GM18526 (cell line): ENCODE data around the gene SULT4A1.

Experiments used
- POLR2A ChIP-seq: IDR thresholded peaks from 3 replicates; pipeline ENCODE4 v1.6.1; 2011; ENCODE audit not compliant: insufficient read length; ENCODE audit errors: extremely low read depth

Gene SULT4A1

GRCh38 chr22:43889201-43889859 is 27.0 kb upstream of the SULT4A1 start:
- TF ChIP-seq POLR2A: no peak

- TF ChIP-seq POLR2A: no peak
Observed at GRCh38 chr22:43888740-43889139, 26.4 kb upstream of the SULT4A1 start.

GRCh38 chr22:43887391-43887790 is 25.1 kb upstream of the SULT4A1 start:
- TF ChIP-seq POLR2A: no peak

- TF ChIP-seq POLR2A: no peak
Observed at GRCh38 chr22:43886231-43886630, 23.9 kb upstream of the SULT4A1 start.

GRCh38 chr22:43885786-43886185 is 23.5 kb upstream of the SULT4A1 start:
- TF ChIP-seq POLR2A: no peak

GRCh38 chr22:43885319-43885671 is 23.0 kb upstream of the SULT4A1 start:
- no peak for TF ChIP-seq POLR2A

GRCh38 chr22:43884600-43885318 is 22.4 kb upstream of the SULT4A1 start:
- no peak for TF ChIP-seq POLR2A

- no peak for TF ChIP-seq POLR2A
Observed at GRCh38 chr22:43883719-43884415, 21.6 kb upstream of the SULT4A1 start.

GRCh38 chr22:43883012-43883661 is 20.8 kb upstream of the SULT4A1 start:
- no peak for TF ChIP-seq POLR2A

GRCh38 chr22:43882122-43882767 is 19.9 kb upstream of the SULT4A1 start:
- no peak for TF ChIP-seq POLR2A

GRCh38 chr22:43881091-43882061 is 19.1 kb upstream of the SULT4A1 start:
- TF ChIP-seq POLR2A: no peak

GRCh38 chr22:43880541-43880991 is 18.3 kb upstream of the SULT4A1 start:
- TF ChIP-seq POLR2A: no peak

- no peak for TF ChIP-seq POLR2A
Observed at GRCh38 chr22:43879901-43880540, 17.7 kb upstream of the SULT4A1 start.
